Fibroblast of pulmonary artery (primary cell): Measurements from ENCODE around the gene CDC37.
"Not testable (repeated sequence)": the region's sequence is repeated elsewhere in the genome, so short reads cannot be mapped to it uniquely, and the experiment has no call there.

Experiments used
- DNase-seq: peaks from one replicate; pipeline ENCODE4 v3.0.0-alpha.2; 2010; ENCODE audit warnings: low read depth
- H3K4me3 ChIP-seq: replicated peaks from 2 replicates; pipeline ENCODE4 v1.5.1; 2011; ENCODE audit warnings: low read depth, mild to moderate bottlenecking, control low read depth, low read length, moderate library complexity
- CTCF ChIP-seq: IDR thresholded peaks from 2 replicates; pipeline ENCODE4 v1.5.1; 2011; ENCODE audit warnings: mild to moderate bottlenecking, control low read depth, low read length, inconsistent platforms; ENCODE audit errors: missing control alignments

Gene CDC37

GRCh38 chr19:10416083-10416379 is 12.7 kb upstream of the CDC37 start:
- no peak for TF ChIP-seq CTCF
- H3K4me3 ChIP-seq, result peak overlapping the region; percentile 66
- DNase-seq, result no peak

GRCh38 chr19:10412257-10412977 is 9.1 kb upstream of the CDC37 start:
- TF ChIP-seq CTCF, result no peak
- no peak for DNase-seq
- H3K4me3 ChIP-seq, result no peak overlapping the region

- H3K4me3 ChIP-seq, DNase-seq: not testable (repeated sequence)
Observed at GRCh38 chr19:10411224-10411623, 7.9 kb upstream of the CDC37 start.

GRCh38 chr19:10408511-10409283 is 5.4 kb upstream of the CDC37 start:
- no peak for TF ChIP-seq CTCF
- DNase-seq, result no peak
- H3K4me3 ChIP-seq, result no peak overlapping the region

- no peak overlapping the region for H3K4me3 ChIP-seq
- no peak for TF ChIP-seq CTCF
- no peak for DNase-seq
Observed at GRCh38 chr19:10407096-10407495, 3.8 kb upstream of the CDC37 start.

- no peak for TF ChIP-seq CTCF
- no peak overlapping the region for H3K4me3 ChIP-seq
- DNase-seq, result no peak
Observed at GRCh38 chr19:10406191-10406590, 2.8 kb upstream of the CDC37 start.

- DNase-seq, result no peak
- TF ChIP-seq CTCF, result no peak
- H3K4me3 ChIP-seq, result peak overlapping the region; percentile 100
Observed at GRCh38 chr19:10404888-10405820, 1.8 kb upstream of the CDC37 start.
